Activated T-helper 9 cell treated with anti-CD3 and anti-CD28 coated beads, Interleukin-2, amount 50 U/mL, for 16 hours (primary cell): Measurements from ENCODE around the gene TMEM37.

Source experiments
- DNase-seq: peaks from one replicate; pipeline ENCODE4 v3.0.0-alpha.2; 2020; ENCODE audit warnings: low read depth

TMEM37 gene

DNA sequence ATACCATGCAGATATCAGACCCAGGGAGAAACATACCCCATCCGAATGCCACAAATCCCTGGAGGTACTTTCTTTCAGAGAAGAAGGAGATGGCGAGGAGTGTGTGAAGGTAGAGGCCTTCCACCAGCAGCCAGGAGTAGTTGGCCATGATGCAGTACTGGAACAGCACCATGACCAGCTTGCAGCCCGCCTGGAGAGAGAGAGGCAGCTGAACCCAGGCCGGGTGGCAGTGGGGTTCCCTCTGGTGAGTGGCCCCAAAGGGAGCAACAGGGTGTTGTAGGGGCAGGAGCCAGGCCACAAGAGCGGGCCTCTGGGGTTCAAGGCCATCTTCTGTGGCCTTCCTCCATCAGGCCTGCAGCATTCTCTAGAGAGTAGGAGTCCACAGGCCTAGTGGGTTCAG lies 30.2 kb downstream of the TMEM37 start:
- DNase-seq, result no peak

DNA sequence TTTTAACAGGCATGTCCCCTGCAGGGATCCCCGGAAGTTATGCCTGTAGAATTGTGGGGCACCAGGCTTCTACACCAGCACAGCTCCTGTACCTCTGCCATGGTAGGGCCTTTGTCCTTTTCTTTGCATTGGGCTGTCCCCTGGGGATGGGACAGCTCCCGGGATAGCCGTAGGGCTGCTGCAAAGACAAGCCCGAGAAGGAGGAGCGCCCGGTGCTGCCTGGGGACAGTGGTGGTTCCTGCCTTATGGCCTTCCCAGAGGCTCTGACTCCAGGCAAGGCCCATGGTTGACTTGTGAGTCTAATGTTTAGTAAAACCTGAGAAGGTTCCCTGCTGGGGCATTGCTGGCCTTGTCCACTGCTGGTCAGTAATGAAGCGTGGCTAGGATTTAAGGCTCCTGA lies 30.9 kb downstream of the TMEM37 start:
- DNase-seq, result no peak

GRCh38 chr2:119463136-119463535 lies 31.5 kb downstream of the TMEM37 start:
- DNase-seq, result no peak

DNA sequence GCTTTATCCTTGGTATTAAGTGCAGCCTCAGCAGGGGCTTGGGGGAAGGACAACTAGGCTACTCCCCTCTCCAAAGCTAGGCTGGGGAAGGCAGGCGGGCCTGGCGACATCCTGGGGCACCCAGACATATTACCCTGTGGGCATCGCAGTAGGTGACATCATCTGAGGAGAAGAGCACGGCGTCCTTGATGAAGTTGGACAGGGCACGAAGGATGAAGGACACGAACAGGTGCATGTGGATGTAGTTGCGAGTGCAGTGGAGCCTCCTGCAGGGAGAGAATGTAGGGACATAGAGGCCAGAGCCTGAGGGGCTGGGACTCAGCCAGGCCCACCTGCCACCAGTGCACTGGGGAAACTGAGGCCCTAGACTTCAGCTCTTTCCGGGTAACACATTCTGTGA lies 32.3 kb downstream of the TMEM37 start:
- DNase-seq, result no peak

DNA sequence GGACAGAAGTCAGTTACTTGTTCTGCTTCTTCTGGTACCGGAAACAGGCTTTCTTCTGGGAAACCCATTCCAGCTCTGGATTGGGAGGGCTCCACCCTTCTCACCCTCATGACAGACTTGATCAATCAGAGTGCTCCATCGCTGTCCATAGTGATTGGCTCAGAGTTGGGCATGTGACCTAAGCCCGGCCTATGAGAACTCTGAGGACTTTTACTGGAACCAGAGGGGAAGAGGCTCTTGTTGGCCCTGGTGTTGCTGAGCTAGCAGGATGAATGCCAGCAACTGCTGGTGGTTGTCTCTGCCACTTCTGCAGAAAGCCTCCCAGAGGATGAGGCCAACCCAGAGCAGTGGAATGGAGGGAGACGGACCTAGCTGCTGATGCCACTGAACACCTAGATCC lies 33.3 kb downstream of the TMEM37 start:
- DNase-seq, result no peak

- no peak for DNase-seq
Observed at GRCh38 chr2:119465687-119466086, 34.0 kb downstream of the TMEM37 start.

GRCh38 chr2:119466373-119466772 lies 34.7 kb downstream of the TMEM37 start:
- no peak for DNase-seq

GRCh38 chr2:119468154-119468955 lies 36.7 kb downstream of the TMEM37 start:
- DNase-seq, result no peak

DNA sequence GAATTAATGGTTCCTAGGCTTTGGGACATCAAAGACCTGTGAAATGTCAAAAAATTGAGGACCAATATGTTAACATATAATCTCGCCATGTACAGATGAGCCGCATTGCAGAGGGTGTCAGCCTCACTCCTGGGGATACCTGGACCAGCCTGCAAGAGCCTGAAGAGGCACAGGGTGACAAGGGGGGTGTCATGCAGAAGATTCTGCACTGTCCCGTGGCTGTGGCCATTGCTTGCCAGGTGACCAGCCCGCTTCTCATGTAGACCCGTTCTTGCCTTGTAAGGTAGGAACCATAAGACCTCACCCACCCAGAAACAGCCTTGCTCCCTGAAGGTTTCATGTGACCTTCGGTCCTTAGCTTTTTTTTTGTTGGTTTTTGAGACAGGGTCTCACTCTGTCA lies 37.5 kb downstream of the TMEM37 start:
- DNase-seq, result no peak

DNA sequence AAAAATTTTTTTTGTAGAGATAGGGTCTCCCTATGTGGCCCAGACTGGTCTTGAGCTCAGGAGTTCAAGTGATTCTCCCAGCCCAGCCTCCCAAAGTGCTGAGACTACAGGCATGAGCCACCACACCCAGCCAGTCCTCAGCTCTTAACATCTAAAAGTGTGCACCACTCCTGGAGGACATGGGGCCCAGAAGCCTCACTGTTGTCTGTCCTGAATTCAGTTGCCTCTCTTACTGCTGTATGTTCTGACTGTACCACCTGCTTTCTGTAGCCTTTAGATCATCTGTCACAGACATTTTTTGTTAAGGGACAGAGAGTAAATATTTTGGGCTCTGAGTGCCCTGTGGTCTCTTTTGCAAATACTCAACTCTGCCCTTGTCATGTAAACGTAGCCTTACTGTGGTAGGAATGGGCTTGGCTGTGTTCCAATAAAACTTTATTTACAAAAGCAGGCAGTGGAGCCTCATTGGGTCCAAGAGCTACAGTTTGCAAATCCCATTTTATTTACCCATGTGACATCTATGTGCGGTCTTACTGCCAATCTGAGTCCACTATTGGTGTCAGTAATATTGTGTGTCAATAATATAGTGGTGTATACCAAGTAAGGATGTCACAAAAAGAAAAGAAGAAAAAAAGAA lies 38.1 kb downstream of the TMEM37 start:
- no peak for DNase-seq

GRCh38 chr2:119472749-119473148 lies 41.1 kb downstream of the TMEM37 start:
- DNase-seq, result no peak

DNA sequence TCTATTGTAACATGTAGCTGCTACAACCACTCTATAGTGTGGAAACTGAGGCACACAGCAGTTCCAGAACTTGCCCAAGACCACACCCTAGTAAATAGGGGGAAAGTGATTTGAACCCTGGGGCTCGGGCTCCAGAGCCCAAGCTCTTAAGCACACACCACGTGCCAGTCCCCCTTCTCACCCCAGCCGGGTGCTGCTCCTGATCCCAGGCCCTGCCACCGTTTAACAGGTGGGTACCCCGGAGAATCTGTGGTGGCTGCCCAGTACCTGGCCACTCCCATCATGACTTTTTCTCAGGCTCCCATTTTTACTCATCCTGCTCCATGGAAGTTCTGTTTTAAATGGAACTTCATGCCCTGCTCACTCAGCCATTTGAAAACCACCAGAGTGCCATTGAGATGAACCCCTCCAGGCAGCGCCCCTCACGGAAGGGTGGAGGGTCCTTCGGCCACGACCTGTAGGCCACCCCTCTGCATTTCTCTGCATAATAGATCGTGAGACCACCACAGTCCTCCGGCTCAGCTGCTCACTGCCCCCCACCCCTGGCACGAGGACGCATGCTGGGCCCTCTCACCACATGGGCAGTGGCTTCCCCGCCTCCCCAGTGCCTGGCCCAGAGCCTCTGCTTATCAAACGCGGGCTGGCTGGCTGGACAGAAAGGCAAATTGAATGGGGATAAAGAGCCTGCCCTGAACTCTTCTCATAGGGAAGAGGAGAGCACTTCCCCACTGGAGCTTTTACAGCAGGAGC lies 42.1 kb downstream of the TMEM37 start:
- no peak for DNase-seq

DNA sequence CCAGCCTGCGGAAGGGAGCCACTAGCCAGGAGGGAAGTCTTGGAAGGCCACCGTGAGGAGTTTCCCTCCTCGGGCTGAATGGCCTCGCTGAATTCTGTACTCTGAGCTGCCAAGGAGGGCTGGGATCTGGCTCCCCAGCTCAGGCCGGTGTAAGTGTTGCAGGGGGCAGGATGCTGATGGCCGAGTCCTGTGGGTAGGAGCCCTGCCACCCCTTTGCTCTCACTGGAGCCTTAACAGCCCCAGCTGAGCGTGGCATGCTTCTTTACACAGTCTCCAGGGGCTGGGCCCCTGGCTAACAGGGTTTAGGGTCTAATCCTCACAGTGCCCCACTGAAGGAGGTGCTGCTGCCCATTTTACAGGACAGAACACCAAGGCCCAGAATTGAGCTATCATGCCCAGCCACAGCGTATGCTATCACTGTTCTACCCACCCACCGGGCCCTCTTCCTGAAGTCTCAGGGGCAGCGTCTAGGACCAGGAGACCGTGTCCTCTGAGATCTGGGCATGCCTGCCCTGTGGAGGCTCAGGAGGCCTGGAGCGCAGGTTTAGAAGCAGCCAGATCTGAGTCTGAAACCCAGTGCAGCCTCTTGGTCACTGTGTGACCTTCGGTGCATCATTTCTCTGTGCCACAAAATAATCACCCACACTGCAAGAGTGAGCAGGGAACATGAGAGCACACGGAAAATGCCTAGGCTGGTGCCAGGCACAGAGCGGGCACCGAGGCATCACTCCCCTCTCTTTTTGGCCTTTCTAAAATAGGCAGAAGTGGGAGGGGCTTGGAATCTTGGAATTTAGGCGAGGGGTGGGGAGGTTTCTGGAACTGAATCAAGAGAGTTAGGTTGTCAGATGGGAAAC lies 42.9 kb downstream of the TMEM37 start:
- DNase-seq, result no peak

- DNase-seq, result no peak
Observed at GRCh38 chr2:119475225-119475856, 43.7 kb downstream of the TMEM37 start.

DNA sequence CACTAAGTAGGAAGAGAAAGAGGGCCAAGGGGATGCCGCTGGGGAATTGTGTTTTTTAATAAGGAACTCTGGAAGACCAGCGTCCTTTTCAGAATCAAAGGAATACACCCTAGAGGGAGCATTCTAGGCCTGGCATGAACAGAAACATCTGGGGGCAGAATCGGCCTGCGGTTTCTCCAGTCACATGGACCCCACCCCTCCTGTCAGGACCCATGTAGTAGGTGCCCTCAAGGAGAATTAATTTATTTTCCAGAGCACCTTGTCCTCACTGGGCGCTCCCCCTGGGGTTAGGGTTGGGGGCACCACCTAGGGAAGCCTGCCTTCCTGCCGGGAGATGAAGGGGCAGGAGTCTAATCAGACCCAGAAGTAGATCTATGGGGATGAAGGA lies 44.2 kb downstream of the TMEM37 start:
- no peak for DNase-seq

GRCh38 chr2:119476301-119477112 lies 44.9 kb downstream of the TMEM37 start:
- DNase-seq, result no peak

- DNase-seq, result no peak
Observed at GRCh38 chr2:119477113-119477505, 45.5 kb downstream of the TMEM37 start.

- DNase-seq, result no peak
Observed at GRCh38 chr2:119478188-119478977, 46.7 kb downstream of the TMEM37 start.

DNA sequence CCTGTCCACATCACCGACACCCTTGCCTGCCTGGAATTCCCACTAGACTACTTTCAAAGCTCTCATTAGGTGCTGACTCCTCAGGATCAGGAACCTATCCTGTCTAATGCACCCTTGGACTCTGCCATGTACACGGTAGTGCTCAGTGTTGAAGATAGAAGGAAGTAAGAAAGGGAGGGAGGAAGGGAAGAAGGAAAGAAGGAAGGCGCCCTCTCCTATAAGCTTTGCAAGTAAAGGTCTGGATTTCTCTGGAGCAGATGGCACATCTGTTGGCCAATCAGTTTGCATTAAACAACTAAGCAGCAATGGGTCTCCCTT lies 47.3 kb downstream of the TMEM37 start:
- no peak for DNase-seq

- DNase-seq, result no peak
Observed at GRCh38 chr2:119480184-119480583, 48.5 kb downstream of the TMEM37 start.
